Adrenal gland (tissue), 5 donors: Measurements from ENCODE around the gene KPNA6.

Experiments
- CTCF ChIP-seq, 6 experiments: fragments of 450-650 bp in 4 of 6; fragments of 200-600 bp in 2 of 6; sonication (generic) in 1 of 6; IDR thresholded peaks; 1 replicate in 5 of 6; 2 replicates in 1 of 6; pipeline versions ENCODE4 v1.5.1 to v1.8.0; 2016 to 2021; ENCODE audit warnings: antibody characterized with exemption in 6 of 6, mild to moderate bottlenecking in 2 of 6, moderate library complexity in 1 of 6
- POLR2A ChIP-seq, 2 donors: fragments of 450-650 bp; IDR thresholded peaks; one replicate each; pipeline ENCODE4 v1.6.1; 2017; ENCODE audit warnings: antibody characterized with exemption in 2 of 2, mild to moderate bottlenecking in 2 of 2, moderate library complexity in 1 of 2
- donor health status: DM: no; HTN: no; CAD: no.

- no peak for TF ChIP-seq CTCF (IDR thresholded peaks at IDR 0.05)
- no peak for TF ChIP-seq POLR2A (IDR thresholded peaks at IDR 0.05)
These were observed 74.2 kb downstream of the KPNA6 start for GRCh38 chr1:32182060-32182459.
